Tibial nerve (tissue), 4 donors: Measurements from ENCODE around the gene ZBTB43.

ENCODE experiments used
- CTCF ChIP-seq, 5 experiments: fragments of 200-600 bp in 3 of 5; fragments of 450-650 bp in 2 of 5; sonication (generic) in 3 of 5; IDR thresholded peaks; one replicate each; pipeline ENCODE4 v1.5.1; 2016 to 2019; ENCODE audit warnings: antibody characterized with exemption in 5 of 5, mild to moderate bottlenecking in 3 of 5, moderate library complexity in 2 of 5
- EP300 ChIP-seq, 2 donors: sonication (generic); formaldehyde crosslinking; IDR thresholded peaks; one replicate each; pipeline ENCODE4 v1.6.1; 2017; ENCODE audit warnings: antibody characterized with exemption in 2 of 2, mild to moderate bottlenecking in 1 of 2
- POLR2A ChIP-seq, 2 donors: fragments of 450-650 bp; IDR thresholded peaks; one replicate each; pipeline ENCODE4 v1.6.1; 2017; ENCODE audit warnings: antibody characterized with exemption in 2 of 2, mild to moderate bottlenecking in 2 of 2, moderate library complexity in 2 of 2

- TF ChIP-seq POLR2A (IDR thresholded peaks at IDR 0.05): no peak
- no peak for TF ChIP-seq CTCF (IDR thresholded peaks at IDR 0.05)
- no peak for TF ChIP-seq EP300 (IDR thresholded peaks at IDR 0.05)
These were observed 51.6 kb downstream of the ZBTB43 start for GRCh38 chr9:126856326-126856877.
